D341Med (cell line): Measurements from ENCODE around the gene POLR3H.

Experiments
- DNase-seq: peaks from one replicate; pipeline ENCODE4 v3.0.0; 2012; ENCODE audit warnings: low spot score

POLR3H gene

GRCh38 chr22:41513391-41513790 is 30.9 kb downstream of the POLR3H start:
- no peak for DNase-seq

DNA sequence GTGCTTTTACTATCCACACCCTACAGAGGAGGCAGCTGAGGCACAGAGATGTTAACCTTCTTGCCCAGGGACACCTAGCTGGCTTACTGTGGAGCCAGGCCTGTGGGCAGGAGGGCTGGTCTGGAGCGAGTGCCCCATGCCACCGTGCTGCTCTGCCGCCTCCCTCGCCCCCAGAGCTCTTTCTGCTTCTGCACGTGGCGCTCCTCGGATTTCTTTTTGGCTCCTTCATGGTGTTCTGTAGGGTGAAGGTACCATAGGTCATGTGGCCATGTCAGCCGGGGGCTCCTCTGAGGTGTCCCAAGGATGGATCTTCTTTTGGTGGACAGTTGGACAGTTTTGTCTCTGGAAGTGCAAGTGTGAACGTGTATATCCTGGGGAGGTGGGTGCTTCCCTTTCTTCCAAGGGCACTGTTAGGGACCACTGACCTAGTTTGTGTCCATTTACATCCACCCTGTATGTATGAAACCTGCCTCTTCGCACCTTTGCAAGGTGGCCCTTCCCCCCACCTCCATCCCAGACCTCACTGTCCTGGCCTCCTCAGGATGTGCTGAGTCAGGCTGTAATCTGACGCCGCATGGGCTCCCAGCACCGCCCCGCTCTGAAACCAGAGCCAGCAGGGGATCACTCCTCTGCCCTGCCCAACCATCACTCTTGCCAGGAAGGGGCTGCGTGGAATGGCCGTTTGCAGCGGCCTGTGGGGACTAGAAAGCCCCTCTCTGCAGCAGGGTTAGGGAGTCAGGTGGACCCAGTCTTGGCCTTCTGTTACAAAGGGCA is 31.7 kb downstream of the POLR3H start:
- no peak for DNase-seq

DNA sequence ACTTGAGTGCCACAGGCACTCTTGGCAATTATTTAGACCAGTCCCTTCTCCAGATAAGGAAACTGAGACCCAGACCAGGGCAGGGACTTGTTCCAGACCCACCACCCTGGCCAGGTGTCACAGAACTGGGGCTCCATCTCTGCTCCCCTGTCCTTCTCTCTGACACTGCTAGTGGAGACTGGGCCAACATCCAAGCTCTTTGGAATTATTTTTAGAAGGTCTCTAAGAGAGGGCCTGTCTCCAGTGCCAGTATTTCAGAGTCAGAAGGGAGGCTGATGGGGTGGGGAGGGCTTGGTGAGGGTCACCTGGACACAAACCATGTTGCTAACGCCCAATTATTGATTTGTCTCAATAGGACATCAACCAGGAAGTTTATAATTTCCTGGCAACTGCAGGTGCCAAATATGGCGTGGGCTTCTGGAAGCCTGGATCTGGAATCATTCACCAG is 32.7 kb downstream of the POLR3H start:
- DNase-seq = no peak

GRCh38 chr22:41508770-41509170 is 35.5 kb downstream of the POLR3H start:
- DNase-seq = no peak

DNA sequence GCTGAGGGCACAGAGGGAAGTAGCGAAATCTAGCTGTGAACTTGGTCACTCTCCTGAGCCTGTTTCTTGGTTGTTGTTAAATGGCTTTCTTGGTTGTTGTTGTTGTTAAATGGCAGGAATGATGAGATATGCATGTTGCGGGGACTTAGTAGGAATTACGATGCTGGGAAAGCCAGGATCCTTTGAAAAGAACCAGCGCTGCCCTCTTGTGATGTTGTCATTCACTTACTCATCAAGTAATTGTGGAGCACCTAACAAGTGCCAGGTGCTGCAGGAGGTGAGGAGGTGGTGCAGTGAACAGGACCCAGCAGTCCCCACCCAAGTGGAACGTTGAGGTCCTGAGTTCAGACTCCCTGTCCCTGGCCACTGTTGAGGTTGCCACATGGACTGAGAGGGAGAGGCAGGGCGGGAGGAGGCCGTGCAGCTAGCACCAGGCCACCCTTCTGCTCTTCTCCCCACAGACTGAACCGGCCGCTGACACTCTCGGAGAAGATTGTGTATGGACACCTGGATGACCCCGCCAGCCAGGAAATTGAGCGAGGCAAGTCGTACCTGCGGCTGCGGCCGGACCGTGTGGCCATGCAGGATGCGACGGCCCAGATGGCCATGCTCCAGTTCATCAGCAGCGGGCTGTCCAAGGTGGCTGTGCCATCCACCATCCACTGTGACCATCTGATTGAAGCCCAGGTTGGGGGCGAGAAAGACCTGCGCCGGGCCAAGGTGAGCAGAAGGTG is 36.8 kb downstream of the POLR3H start:
- no peak for DNase-seq

GRCh38 chr22:41505511-41506220 is 38.6 kb downstream of the POLR3H start:
- no peak for DNase-seq

DNA sequence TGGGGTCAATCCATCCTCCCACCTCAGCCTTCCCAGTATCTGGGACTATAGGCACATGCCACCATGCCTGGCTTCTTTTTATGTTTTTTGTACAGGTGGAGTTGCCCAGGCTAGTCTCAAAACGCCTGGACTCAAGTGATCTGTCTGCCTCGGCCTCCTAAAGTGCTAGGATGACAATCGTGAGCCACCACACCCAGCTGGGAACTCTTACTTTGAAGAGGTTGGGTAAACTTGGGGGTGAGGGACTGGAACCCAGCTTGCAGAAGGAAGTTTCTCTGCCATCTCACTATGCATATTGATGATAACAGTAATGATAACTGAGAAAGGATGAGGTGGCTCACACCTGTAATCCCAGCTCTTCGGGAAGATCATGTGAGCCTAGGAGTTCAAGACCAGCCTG is 39.5 kb downstream of the POLR3H start:
- no peak for DNase-seq

GRCh38 chr22:41504397-41504796 is 39.9 kb downstream of the POLR3H start:
- DNase-seq = peak; percentile 65

- peak; percentile 85 for DNase-seq
Measured at GRCh38 chr22:41501209-41501608, 43.1 kb downstream of the POLR3H start.

GRCh38 chr22:41500303-41500702 is 44.0 kb downstream of the POLR3H start:
- DNase-seq = no peak

- no peak for DNase-seq
Measured at GRCh38 chr22:41499624-41500280, 44.5 kb downstream of the POLR3H start.

DNA sequence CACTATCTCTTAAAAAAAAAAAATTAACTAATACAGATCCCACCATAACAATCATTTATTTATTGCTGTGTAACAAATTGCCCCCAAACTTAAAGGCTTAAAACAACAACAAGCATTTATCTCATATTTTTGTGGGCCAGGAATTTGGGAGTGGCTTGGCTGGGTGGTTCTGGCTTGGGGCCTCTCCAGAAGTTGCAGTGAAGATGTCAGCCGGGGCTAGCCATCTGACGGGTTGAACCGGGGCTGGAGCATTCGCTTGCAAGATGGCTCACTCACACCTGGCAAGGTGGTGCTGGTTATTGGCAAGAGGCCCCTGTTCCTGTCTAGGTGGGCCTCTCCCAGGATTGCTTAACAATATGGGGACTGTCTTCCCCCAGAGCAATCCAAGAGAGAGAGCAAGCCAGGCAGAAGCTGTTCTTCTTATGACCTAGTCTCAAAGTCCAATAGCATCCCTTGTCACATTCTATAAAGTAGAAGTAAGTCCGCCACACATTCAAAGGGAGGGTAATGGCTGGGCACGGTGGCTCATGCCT is 45.9 kb downstream of the POLR3H start:
- DNase-seq = no peak

DNA sequence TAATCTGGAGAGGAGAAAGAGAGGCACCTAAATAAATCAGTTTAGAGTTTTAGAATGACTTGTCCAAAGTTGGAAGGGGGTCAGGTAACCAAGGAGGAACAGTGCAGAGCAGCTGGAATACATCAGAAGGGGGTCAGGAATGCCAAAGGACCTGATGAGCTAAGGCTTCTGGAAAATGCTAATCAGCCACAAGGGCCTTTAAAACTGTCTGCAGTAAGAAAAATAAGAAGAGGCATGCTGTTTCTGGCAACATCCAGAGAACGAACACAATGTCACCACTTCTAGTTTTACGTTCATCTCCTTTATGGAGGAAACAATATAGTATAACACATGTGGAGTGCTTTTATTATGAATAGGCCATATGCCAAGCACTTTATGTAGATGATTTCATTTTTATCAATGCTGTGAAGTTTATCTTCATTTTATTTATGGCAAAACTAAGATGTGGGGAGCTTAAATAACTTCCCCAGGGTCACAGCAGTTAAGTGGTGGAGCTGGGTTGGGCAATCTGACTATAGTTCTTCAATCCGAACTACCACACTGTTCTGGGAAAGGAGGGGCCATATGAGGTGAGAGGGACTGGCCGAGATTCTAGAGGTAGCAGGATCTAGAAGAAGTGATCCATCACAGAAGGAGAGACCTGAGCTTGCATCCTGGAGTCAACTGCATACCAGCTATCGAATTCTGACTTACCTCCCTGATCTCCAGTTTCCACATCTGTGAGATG is 52.7 kb downstream of the POLR3H start:
- DNase-seq = no peak

GRCh38 chr22:41488596-41489385 is 55.5 kb downstream of the POLR3H start:
- DNase-seq = no peak

DNA sequence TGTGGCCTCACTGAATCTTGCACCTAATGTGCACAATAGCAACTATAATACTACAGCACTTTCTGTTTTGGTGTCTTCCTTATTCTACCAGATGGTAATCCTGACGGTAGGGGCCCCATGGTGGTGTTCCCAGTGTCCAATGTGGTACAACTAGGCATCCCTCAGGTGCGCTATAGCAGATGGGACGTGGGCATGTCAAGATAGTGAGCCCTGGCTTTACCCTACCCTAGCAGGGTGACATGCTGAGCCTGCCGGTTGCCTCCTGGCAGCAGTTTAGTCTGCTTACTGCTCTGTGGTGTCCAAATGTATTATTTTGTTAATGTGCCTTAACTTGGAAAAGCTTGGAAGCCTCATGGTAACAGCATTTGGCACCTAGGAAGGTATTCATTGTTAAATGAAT is 56.2 kb downstream of the POLR3H start:
- DNase-seq = no peak

GRCh38 chr22:41487037-41487935 is 57.0 kb downstream of the POLR3H start:
- DNase-seq = no peak

DNA sequence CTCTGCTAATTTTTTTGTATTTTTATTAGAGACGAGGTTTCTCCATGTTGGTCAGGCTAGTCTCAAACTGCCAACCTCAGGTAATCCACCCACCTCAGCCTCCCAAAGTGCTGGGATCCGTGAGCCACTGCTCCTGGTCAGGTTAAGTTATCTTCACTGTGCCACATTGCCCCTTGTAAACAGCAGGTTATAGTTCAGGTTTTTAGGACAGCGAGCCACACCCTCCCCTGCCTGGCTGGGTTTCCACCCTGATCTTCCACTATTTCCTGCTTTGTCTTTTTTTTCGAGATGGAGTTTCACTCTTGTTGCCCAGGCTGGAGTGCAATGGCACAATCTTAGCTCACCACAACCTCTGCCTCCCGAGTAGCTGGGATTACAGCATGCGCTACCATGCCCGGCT is 59.2 kb downstream of the POLR3H start:
- DNase-seq = no peak

- no peak for DNase-seq
Measured at GRCh38 chr22:41482319-41482935, 61.8 kb downstream of the POLR3H start.

DNA sequence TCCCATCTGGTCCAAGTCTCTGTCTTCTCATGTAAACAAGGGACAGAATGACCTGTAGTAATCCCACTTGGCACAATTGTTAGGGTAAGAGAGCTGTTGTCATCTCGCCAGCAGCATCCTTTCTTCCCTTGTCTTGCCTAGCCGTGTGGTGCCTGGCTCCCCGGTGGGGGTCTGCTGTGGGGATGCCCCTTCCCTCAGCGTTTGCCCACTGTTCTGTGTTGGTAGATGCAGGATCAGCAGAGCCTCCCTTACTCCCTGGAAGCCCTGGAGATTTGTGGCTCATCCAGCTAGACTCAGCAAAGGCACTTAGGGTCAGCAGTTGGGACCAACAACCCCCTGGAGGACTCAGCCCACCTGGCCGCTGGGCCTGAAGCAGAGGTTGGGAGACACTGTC is 62.3 kb downstream of the POLR3H start:
- DNase-seq = no peak
